ENCODE results near the gene OAF. TPM values are rescaled to one million over a fixed set of nuclear protein-coding genes. Genes with fewer than 3 reads are reported as not detected.

OAF gene
- total and polyA plus RNA-seq, 2 experiments from 2014 or later: 1.1 to 3.0 TPM

GRCh38 chr11:120211522-120212258 is 858 bp downstream of the OAF start:
- Histone ChIP-seq H3K27me3 (ENCODE audit: insufficient read depth) (peaks cover 98% of the 10 kb centered on the region), H2AFZ (0 out of 2 replicates have a peak overlapping the region, but pooled peaks have one; percentile 28), H3K4me3 (peak overlapping the region; percentile 71), H3K79me2 (replicated peaks; ENCODE audit: insufficient read depth) (no peaks in the 10 kb centered on the region), H3K36me3 (ENCODE audit: insufficient read depth) (no peaks in the 10 kb centered on the region), H3F3A (replicated peaks; ENCODE audit: low read depth) (no peaks in the 10 kb centered on the region), H3K4me2 (peak overlapping the region; percentile 96), H3K27ac (ENCODE audit: low read depth) (no peak overlapping the region), H3K4me1 (ENCODE audit: insufficient read depth) (peaks cover 26% of the 10 kb centered on the region), H3K9me2 (ENCODE audit: insufficient read depth) (no peaks in the 10 kb centered on the region), H4K20me1 (replicated peaks; ENCODE audit: insufficient read depth) (peaks cover 3% of the 10 kb centered on the region)
- Mint-ChIP-seq H3K4me1 (peaks cover 29% of the 10 kb centered on the region), H3K36me3 (ENCODE audit: low read depth) (no peaks in the 10 kb centered on the region), H3K4me3 (peak overlapping the region; percentile 80), H3K27me3 (ENCODE audit: insufficient read depth, low read depth, poor library complexity) (peaks cover 81% of the 10 kb centered on the region), H3K27ac (no peak overlapping the region), H3K9me3 (no peaks in the 10 kb centered on the region)
- peak; percentile 90 for TF ChIP-seq EZH2 (IDR thresholded peaks at IDR 0.05; ENCODE audit: low read depth, unreplicated experiment)
- TF ChIP-seq ZNF114 (CRISPR knock-in tag; IDR thresholded peaks at IDR 0.05): no peak
- ATAC-seq (peak; percentile 3; the same call in 2 of the 3 replicates), DNase-seq (ENCODE audit: low spot score) (no peak)

GRCh38 chr11:120212259-120212878 is 1.5 kb downstream of the OAF start:
- peak; percentile 11 for ATAC-seq
- Mint-ChIP-seq H3K27ac (no peak overlapping the region), H3K36me3 (ENCODE audit: low read depth) (no peaks in the 10 kb centered on the region), H3K27me3 (ENCODE audit: insufficient read depth, low read depth, poor library complexity) (peaks cover 76% of the 10 kb centered on the region), H3K4me1 (peaks cover 26% of the 10 kb centered on the region), H3K9me3 (no peaks in the 10 kb centered on the region), H3K4me3 (peak overlapping the region; percentile 54)
- peak; percentile 36 for DNase-seq (ENCODE audit: low spot score)
- Histone ChIP-seq H3K4me1 (ENCODE audit: insufficient read depth) (peaks cover 26% of the 10 kb centered on the region), H3K9me2 (ENCODE audit: insufficient read depth) (no peaks in the 10 kb centered on the region), H3K27me3 (ENCODE audit: insufficient read depth) (peaks cover 98% of the 10 kb centered on the region), H3F3A (replicated peaks; ENCODE audit: low read depth) (no peaks in the 10 kb centered on the region), H3K79me2 (replicated peaks; ENCODE audit: insufficient read depth) (no peaks in the 10 kb centered on the region), H3K36me3 (ENCODE audit: insufficient read depth) (no peaks in the 10 kb centered on the region), H4K20me1 (replicated peaks; ENCODE audit: insufficient read depth) (peaks cover 3% of the 10 kb centered on the region; the same call in 1 of the 2 replicates), H2AFZ (no peak overlapping the region), H3K4me3 (0 out of 2 replicates have a peak overlapping the region, but pooled peaks have one; percentile 20), H3K27ac (ENCODE audit: low read depth) (no peak overlapping the region), H3K4me2 (peak overlapping the region; percentile 57)
- TF ChIP-seq EZH2 (IDR thresholded peaks at IDR 0.05; ENCODE audit: low read depth, unreplicated experiment): peak; percentile 30
- no peak for TF ChIP-seq JUNB (IDR thresholded peaks at IDR 0.05; ENCODE audit: unreplicated experiment)
- no peak for TF ChIP-seq ZNF462 (CRISPR knock-in tag; IDR thresholded peaks at IDR 0.05)
- TF ChIP-seq NANOG (IDR thresholded peaks at IDR 0.05; ENCODE audit: borderline replicate concordance): no peak

All from GM23338 (cell line).